Astrocyte (in vitro differentiated cells and primary cell): ENCODE results near the gene BRICD5. TPM values are rescaled to one million over a fixed set of nuclear protein-coding genes. Genes with fewer than 3 reads are reported as not detected.

Experiments used
- DNase-seq: peaks from one replicate; pipeline ENCODE4 v3.0.0-alpha.2; 2010; ENCODE audit warnings: low read depth
- FAIRE-seq: peaks from 2 replicates; lab custom pipeline; 2011; peaks lifted over from hg19 to GRCh38; lab: Jason Lieb, UNC
- H2AFZ ChIP-seq: 2 replicates; pipeline ENCODE4 v1.6.0; 2012; ENCODE audit warnings: low read depth, low read length, inconsistent platforms
- H3K27ac ChIP-seq: 2 replicates; pipeline ENCODE4 v1.5.1; 2011; ENCODE audit warnings: low read depth, low read length, inconsistent platforms
- H3K27me3 ChIP-seq: 2 replicates; pipeline ENCODE4 v1.6.0; 2011; ENCODE audit warnings: low read length, inconsistent platforms; ENCODE audit not compliant: insufficient read depth
- H3K36me3 ChIP-seq: 2 replicates; pipeline ENCODE4 v1.5.1; 2011; ENCODE audit warnings: low read length, inconsistent platforms; ENCODE audit not compliant: insufficient read depth
- H3K4me1 ChIP-seq: 2 replicates; pipeline ENCODE4 v1.5.1; 2011; ENCODE audit warnings: low read length, inconsistent platforms; ENCODE audit not compliant: insufficient read depth
- H3K4me2 ChIP-seq: 2 replicates; pipeline ENCODE4 v1.6.0; 2012; ENCODE audit warnings: low read length, inconsistent platforms
- H3K4me3 ChIP-seq: 2 replicates; pipeline ENCODE4 v1.5.1; 2011; ENCODE audit warnings: low read depth, mild to moderate bottlenecking, low read length, inconsistent platforms; ENCODE audit not compliant: insufficient read depth
- H3K79me2 ChIP-seq: 2 replicates; pipeline ENCODE4 v1.6.0; 2012; ENCODE audit warnings: mild to moderate bottlenecking, low read length, inconsistent platforms; ENCODE audit not compliant: insufficient read depth
- H3K9ac ChIP-seq: 2 replicates; pipeline ENCODE4 v1.6.0; 2012; ENCODE audit warnings: mild to moderate bottlenecking, low read length, inconsistent platforms
- H3K9me3 ChIP-seq: 2 replicates; pipeline ENCODE4 v1.5.1; 2012; ENCODE audit warnings: low read depth, mild to moderate bottlenecking, low read length, inconsistent platforms; ENCODE audit not compliant: insufficient read depth
- H4K20me1 ChIP-seq: 2 replicates; pipeline ENCODE4 v1.6.0; 2012; ENCODE audit warnings: low read length, inconsistent platforms; ENCODE audit not compliant: insufficient read depth
- H3K27ac Mint-ChIP-seq: one replicate; pipeline ENCODE4 v1.8.0; 2021; ENCODE audit warnings: mild to moderate bottlenecking, mixed read lengths; ENCODE audit not compliant: unreplicated experiment
- H3K27me3 Mint-ChIP-seq: one replicate; pipeline ENCODE4 v1.8.0; 2021; ENCODE audit warnings: low read depth, mixed read lengths; ENCODE audit not compliant: unreplicated experiment
- H3K36me3 Mint-ChIP-seq: one replicate; pipeline ENCODE4 v1.8.0; 2021; ENCODE audit warnings: low read depth, mixed read lengths; ENCODE audit not compliant: unreplicated experiment
- H3K4me1 Mint-ChIP-seq: one replicate; pipeline ENCODE4 v1.8.0; 2021; ENCODE audit warnings: low read depth, mixed read lengths; ENCODE audit not compliant: unreplicated experiment
- H3K4me3 Mint-ChIP-seq: one replicate; pipeline ENCODE4 v1.8.0; 2021; ENCODE audit warnings: mild to moderate bottlenecking, moderate library complexity, mixed read lengths; ENCODE audit not compliant: unreplicated experiment
- H3K9me3 Mint-ChIP-seq: one replicate; pipeline ENCODE4 v1.8.0; 2021; ENCODE audit warnings: mild to moderate bottlenecking, mixed read lengths; ENCODE audit not compliant: unreplicated experiment
- EZH2 ChIP-seq: IDR thresholded peaks from 2 replicates; pipeline ENCODE4 v1.6.1; 2012; ENCODE audit warnings: mild to moderate bottlenecking, low read length, inconsistent platforms; ENCODE audit not compliant: insufficient read depth
- total RNA-seq: library from RNA; stranded (reverse); gene quantifications from 2 replicates; pipeline ENCODE4 v1.2.1, GENCODE V29; 2021
- TF ChIP-seq, protein P1 (sequence below): IDR thresholded peaks from 2 replicates; pipeline ENCODE4 v1.5.1; 2011; ENCODE audit warnings: low read depth, mild to moderate bottlenecking, inconsistent platforms, low read length, moderate library complexity; ENCODE audit not compliant: insufficient read depth

The BRICD5 gene
- total RNA-seq, 1 donor from 2014 or later: 6.4 TPM

DNA sequence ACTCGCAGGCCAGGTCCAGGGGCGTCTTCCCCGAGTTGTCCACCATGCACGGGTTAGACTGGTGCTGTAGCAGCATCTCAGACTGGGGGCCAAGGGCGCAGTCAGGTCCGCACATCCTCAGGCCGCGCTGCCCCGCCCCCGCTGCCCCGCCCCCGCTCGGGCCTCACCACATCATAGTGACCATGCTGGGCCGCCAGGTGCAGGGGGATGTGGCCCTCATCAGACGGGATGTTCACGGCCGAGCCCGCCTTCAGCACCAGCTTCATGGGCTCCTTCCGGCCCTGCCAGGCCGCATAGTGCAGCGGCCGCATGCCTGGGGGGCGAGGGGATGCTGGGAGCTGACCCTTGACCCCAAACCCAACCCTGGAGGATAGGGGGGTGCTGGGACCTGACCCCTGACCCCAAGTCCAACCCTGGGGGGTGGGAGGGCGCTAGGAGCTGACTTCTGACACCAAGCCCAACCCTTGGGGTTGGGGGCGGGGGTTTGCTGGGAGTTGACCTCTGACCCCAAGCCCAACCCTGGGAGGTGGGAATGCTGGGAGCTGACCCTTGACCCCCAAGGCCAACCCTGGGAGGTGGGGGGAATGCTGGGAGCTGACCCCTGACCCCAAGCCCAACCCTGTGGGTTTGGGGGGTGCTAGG lies 21.3 kb downstream of the BRICD5 start:
- FAIRE-seq (no peak), DNase-seq (no peak)
- H2AFZ ChIP-seq: no peak overlapping the region
- H3K27me3 ChIP-seq: no peaks in the 10 kb centered on the region
- H3K4me1 ChIP-seq: no peaks in the 10 kb centered on the region
- no peak overlapping the region for H3K4me3 ChIP-seq
- no peak overlapping the region for H3K27ac ChIP-seq
- no peak overlapping the region for H3K9ac ChIP-seq
- Mint-ChIP-seq H3K27ac (no peak overlapping the region), H3K27me3 (peaks cover 16% of the 10 kb centered on the region), H3K4me1 (no peaks in the 10 kb centered on the region), H3K9me3 (no peaks in the 10 kb centered on the region), H3K4me3 (no peak overlapping the region), H3K36me3 (peaks cover 3% of the 10 kb centered on the region)
- TF ChIP-seq, protein P1, sequence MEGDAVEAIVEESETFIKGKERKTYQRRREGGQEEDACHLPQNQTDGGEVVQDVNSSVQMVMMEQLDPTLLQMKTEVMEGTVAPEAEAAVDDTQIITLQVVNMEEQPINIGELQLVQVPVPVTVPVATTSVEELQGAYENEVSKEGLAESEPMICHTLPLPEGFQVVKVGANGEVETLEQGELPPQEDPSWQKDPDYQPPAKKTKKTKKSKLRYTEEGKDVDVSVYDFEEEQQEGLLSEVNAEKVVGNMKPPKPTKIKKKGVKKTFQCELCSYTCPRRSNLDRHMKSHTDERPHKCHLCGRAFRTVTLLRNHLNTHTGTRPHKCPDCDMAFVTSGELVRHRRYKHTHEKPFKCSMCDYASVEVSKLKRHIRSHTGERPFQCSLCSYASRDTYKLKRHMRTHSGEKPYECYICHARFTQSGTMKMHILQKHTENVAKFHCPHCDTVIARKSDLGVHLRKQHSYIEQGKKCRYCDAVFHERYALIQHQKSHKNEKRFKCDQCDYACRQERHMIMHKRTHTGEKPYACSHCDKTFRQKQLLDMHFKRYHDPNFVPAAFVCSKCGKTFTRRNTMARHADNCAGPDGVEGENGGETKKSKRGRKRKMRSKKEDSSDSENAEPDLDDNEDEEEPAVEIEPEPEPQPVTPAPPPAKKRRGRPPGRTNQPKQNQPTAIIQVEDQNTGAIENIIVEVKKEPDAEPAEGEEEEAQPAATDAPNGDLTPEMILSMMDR: no peak
- no peak for TF ChIP-seq EZH2
- H3K9me3 ChIP-seq: no peaks in the 10 kb centered on the region
- H4K20me1 ChIP-seq: no peaks in the 10 kb centered on the region
- no peaks in the 10 kb centered on the region for H3K79me2 ChIP-seq
- no peak overlapping the region for H3K4me2 ChIP-seq
- H3K36me3 ChIP-seq: no peaks in the 10 kb centered on the region

DNA sequence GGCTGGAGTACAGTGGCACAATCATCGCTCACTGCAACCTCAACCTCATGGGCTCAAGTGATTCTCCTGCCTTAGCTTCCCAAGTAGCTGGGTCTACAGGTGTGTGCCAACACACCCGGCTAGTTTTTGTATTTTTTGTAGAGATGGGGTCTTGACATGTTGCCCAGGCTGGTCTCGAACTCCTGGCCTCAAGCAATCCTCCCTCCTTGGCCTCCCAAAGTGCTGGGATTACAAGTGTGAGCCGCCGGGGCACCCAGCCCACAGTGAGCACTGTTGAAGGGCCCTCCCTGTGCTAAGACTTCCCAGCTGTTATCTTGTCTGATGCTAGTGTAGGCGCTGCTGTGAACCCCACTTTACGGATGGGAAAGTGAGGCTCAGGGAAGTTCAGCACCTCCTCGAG lies 22.3 kb downstream of the BRICD5 start:
- Histone ChIP-seq H3K9me3 (no peaks in the 10 kb centered on the region), H3K27ac (no peak overlapping the region), H3K9ac (no peak overlapping the region), H2AFZ (no peak overlapping the region), H3K4me2 (no peak overlapping the region), H3K36me3 (no peaks in the 10 kb centered on the region), H3K4me1 (no peaks in the 10 kb centered on the region), H3K4me3 (no peak overlapping the region), H3K79me2 (no peaks in the 10 kb centered on the region), H4K20me1 (no peaks in the 10 kb centered on the region), H3K27me3 (no peaks in the 10 kb centered on the region)
- H3K27me3 Mint-ChIP-seq: peaks cover 16% of the 10 kb centered on the region
- FAIRE-seq (no peak), DNase-seq (no peak)
- TF ChIP-seq EZH2: no peak
- TF ChIP-seq, protein P1: no peak
- H3K9me3 Mint-ChIP-seq: no peaks in the 10 kb centered on the region
- no peak overlapping the region for H3K27ac Mint-ChIP-seq
- H3K36me3 Mint-ChIP-seq: peaks cover 3% of the 10 kb centered on the region
- H3K4me1 Mint-ChIP-seq: no peaks in the 10 kb centered on the region
- H3K4me3 Mint-ChIP-seq: no peak overlapping the region

DNA sequence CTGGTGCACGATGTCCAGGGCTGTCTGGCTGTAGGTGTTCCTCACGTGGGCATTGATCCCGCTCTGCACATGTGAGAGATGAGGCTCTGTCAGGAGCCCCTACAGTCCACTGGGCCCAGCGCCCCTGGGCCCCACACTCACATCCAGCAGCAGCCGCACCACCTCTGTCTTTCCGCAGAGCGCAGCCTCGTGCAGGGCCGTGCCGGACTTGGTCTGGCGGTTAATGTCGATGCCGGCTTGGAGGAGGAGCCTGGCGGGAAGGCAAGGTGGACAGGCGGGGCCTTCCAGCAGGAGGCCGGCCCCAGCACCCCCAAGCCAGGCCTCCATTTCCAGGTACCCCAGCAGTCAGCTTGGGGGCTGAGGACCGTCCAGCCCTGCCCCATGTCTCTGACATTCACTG lies 23.5 kb downstream of the BRICD5 start:
- no peak overlapping the region for H3K4me3 ChIP-seq
- Mint-ChIP-seq H3K36me3 (peaks cover 1% of the 10 kb centered on the region), H3K4me3 (no peak overlapping the region), H3K27ac (no peak overlapping the region), H3K27me3 (peaks cover 9% of the 10 kb centered on the region), H3K4me1 (no peaks in the 10 kb centered on the region), H3K9me3 (no peaks in the 10 kb centered on the region)
- H3K9me3 ChIP-seq: no peaks in the 10 kb centered on the region
- no peak for TF ChIP-seq EZH2
- TF ChIP-seq, protein P1: no peak
- H3K79me2 ChIP-seq: no peaks in the 10 kb centered on the region
- no peaks in the 10 kb centered on the region for H3K27me3 ChIP-seq
- H2AFZ ChIP-seq: no peak overlapping the region
- no peaks in the 10 kb centered on the region for H3K36me3 ChIP-seq
- DNase-seq (no peak), FAIRE-seq (no peak)
- H3K4me2 ChIP-seq: no peak overlapping the region
- no peaks in the 10 kb centered on the region for H3K4me1 ChIP-seq
- no peaks in the 10 kb centered on the region for H4K20me1 ChIP-seq
- no peak overlapping the region for H3K9ac ChIP-seq
- no peak overlapping the region for H3K27ac ChIP-seq
